HG03432 (cell line): ENCODE measurements around the gene RGS9BP.
"Not testable (repeated sequence)": the region's sequence is repeated elsewhere in the genome, so short reads cannot be mapped to it uniquely, and the experiment has no call there.

Experiments used
- ATAC-seq: cut with Tn5 transposase; IDR thresholded peaks from one replicate; pipeline ENCODE4 v1.9.1; 2021; ENCODE audit warnings: mild to moderate bottlenecking, moderate library complexity; ENCODE audit not compliant: unreplicated experiment

The RGS9BP gene, protein sequence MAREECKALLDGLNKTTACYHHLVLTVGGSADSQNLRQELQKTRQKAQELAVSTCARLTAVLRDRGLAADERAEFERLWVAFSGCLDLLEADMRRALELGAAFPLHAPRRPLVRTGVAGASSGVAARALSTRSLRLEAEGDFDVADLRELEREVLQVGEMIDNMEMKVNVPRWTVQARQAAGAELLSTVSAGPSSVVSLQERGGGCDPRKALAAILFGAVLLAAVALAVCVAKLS

DNA sequence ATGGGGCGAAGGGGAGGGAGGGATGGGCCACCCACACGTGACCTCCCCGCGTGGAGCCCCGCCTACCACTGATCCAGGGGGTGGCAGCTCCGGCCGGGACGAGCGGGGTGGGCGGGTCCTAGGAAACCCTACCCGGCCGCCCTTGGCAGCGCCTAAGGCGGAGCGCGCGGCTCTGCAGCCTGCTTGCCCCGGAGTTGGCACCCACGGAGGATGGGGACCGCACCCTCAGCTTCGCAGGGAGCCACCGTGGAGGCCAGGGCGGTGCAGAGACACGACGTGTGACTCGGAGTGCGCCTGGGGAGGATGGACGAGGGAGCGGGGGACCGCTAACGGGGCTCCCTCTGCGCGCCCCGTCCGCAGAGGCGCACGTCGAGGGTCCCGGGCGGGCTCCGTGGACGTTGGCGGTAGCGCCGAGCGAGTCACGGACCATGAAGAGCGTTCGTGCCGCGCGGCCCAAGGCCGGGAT is at the start of gene RGS9BP:
Gene RGS9BP (plus strand): TSS at position 129 of the 466 bp plus-strand sequence. CDS start 416 bp downstream, outside the sequence.
- ATAC-seq = peak; percentile 28

DNA sequence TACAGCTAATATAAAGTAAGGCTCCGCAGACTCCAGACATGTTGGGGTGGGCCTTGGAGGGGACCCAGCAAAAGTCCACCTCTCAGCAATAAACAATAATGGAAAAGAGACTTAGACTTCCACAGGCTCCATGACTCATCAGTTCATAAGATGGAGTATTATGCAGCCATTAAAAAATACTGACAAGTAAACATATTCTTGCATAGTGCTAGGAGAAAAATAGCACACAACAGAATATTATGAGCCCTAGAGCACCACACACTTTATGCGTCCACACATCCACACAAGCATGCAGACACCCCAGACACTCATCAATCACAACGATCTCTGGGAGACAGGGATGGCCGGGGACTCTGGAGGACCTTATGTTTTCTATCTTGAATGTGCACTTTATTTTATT is 48.7 kb upstream of the RGS9BP start:
- no peak for ATAC-seq

DNA sequence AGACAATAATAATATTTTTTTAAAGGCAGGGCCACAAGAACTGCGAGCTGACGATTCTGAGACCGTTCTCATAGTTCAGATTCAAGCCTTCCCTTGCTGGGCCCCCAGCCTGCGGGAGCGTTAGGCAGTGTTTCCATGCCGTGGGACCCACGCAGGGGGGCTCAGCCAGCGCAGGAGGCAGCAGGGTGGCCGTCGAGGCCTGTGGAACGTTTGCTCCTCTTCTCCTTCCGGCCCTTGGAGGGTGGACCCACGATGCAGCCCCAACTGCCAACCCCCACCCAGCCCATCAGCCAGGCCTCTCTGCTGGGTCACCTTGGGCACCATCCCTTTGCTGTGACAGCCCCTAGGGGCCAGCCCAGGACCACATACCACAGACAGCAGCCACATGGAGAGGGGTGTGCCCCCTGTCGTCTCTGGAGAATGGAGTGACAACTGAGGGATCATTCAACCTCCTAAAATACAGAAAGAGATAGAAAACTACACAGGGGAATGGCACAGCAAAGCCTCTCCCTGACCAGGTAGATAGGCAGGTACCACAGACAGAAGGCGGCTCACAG is 47.9 kb upstream of the RGS9BP start:
- no peak for ATAC-seq

DNA sequence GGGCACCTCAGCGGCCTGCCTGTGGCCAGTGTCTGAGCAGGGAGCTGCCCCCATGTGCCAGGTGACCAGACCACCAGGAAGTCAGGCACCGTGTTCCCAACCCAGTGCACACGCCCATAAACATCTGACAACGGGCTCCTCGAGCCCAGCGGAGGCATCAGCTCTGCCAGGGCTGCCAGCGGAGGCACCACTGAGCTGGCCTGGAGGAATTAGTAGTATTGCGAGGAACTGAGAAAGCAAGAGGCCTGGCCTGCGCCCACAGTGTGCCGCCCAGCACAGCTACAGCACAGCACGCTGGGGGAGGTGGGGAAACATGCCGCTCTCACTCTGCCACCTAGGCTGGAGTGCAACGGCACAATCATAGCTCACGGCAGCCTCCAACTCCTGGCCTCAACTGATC is 45.3 kb upstream of the RGS9BP start:
- ATAC-seq = no peak

DNA sequence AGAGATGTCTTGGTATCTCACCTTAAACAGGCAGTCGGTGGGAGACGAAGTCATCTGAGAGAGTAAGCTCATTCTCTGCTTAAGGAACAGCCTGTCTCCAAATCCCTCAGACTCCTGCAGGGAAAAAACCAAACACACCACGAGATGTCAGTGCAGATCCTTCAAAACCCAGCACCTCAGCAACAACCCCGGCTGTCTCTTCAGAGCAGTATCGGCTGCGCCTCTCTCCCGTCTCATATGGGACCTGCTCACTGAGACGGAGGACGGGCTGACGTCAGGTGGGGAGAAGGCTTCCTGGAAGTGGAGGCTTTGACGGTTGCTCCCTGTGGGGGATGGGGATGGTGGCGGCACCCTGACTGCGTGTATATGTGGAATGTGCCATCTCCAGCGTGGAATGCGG is 44.3 kb upstream of the RGS9BP start:
- ATAC-seq = no peak

DNA sequence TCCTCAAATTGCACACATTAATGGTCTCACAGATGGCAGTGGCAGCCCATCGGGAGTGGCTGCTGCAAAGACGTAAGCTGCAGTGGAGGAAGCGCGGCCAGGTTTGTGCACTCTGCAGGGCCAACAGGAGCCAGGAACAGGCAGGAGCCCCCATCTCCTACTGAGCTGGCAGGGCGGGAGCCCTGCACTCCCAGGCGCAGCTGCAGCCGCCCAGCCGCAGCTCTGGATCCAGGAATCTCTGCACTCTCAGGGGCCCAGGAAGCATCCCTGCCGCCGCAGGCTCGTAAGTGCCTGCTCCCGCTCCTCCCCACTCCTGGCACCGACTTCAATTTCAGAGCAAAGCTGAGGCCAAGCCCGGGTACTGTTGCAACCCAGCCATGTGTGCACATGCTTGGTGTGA is 38.2 kb upstream of the RGS9BP start:
- no peak for ATAC-seq

DNA sequence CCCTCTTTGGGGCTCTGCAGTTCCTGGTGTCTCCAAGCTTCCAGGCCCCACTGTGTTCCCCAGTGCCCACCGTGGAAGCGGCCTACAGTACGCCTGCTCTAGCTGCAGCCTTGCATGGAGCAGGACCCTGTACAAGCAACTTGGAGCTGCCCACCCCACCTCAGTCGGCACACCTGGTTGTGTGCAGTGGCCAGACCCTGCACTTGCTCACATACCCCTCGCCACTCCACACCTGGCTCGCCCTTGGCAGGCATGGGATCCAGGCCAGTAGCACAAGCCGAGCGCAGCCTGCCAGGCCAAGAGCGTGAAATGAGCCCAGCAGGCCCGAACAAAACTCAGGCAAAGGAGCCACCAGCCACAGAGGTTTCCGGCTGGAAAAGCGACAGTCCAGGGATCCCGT is 37.0 kb upstream of the RGS9BP start:
- no peak for ATAC-seq

DNA sequence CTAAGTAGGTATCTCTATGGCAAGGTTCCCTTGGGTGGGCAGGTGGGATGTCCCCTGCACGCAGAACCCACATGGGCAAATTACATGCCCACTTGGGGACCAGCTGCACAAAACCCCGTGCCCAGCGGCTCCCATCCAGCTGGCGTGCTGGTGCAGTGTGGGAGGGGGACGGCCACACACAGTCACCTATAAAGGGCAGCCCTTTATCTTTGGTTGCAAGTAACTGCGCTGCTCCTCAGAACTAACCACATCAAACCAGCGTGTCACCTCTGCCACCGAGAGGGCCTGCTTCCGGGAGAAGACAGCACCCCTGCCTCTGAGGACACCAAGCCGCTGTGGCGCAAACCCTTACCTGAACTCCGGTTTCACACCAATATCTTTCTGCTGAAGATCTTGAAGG is 32.9 kb upstream of the RGS9BP start:
- no peak for ATAC-seq

DNA sequence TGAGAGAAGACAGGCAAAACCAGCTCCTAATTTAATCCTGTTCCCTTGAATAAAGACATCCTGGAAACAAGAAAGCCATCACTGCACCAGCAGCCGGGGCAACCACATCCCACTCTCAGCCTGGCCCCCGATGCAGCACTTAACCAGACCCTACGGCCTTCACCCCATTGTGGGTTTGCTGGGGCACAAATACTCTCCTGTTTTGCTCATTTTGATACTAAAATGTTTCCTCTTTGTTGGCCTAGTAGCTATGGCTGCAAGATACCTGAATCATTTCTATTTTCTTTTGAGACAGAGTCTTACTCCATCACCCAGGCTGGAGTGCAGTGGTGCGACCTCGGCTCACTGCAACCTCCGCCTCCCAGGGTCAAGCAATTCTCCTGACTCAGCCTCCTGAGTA is 29.1 kb upstream of the RGS9BP start:
- no peak for ATAC-seq

DNA sequence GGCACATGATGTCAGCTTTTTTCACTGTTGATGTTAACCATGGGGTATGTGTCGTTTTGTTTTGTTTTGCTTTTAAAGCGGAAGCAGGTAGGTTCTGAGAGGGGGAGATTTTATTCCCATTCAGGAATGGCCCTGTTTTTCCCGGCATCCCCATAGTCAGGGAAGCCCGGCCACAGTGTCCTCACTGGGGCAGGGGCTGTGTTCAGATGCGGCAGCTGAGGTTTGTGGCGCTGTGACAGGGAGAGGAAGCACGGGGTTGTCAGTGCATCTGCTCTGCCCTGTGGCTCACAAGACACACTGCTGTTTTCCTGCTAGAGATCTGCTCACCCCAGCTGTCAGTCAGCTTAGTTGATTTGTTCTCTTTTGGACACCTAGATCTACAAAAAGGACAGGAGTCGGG is 28.3 kb upstream of the RGS9BP start:
- no peak for ATAC-seq

DNA sequence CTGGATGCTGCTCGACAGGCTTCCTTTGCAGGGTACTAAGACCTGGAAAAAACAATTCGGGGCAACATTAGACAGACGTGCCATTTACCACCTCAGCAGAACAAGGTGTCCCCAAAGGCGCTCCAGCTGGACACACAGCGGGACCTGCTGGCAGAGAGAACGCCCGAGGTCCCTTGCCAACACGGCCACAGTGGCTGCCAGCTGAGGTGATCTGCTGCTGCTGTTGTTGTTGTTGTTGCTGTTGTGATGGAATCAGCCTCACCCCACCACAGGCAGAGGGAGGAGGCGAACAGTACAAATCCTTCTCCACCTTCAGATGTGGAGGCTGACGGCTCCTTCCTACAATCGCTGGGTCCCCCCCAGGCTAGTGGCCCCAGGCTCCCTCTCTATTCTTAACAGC is 25.9 kb upstream of the RGS9BP start:
- ATAC-seq = no peak

DNA sequence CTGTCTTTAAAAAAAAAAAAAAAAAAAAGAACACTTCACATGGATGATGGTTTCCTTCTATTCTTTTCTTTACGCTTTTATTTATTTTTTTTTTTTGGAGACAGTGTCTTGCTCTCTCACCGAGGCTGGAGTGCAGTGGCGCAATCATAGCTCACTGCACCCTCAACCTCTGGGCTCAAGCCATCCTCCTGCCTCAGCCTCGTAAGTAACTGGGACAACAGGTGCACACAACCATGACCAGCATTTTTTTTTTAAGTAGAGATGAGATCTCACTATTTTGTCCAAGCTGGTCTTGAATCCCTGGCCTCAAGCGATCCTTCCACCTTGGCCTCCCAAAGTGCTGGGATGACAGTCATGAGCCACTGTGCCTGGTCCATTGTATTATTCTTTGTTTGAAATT is 25.0 kb upstream of the RGS9BP start:
- ATAC-seq = no peak

DNA sequence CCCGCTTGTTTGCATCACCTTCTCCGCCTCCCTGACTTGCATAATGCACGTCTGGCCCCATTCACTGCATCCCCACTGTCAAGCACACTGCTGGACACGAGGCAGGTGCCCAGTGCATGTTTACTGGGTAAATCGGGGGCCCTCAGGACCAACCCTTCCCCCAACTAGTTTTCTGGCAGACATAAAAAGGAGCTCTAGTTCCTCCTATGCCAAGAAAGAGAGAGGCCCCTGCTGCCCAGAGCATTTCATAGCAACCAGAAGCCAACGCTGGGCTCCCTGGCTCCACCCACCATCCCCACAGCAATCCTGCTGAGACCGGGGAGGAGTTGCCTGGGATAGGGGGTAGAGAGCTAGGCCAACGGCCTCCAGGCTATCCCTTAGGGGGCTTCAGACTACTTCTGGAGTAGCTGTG is 23.9 kb upstream of the RGS9BP start:
- ATAC-seq = no peak

DNA sequence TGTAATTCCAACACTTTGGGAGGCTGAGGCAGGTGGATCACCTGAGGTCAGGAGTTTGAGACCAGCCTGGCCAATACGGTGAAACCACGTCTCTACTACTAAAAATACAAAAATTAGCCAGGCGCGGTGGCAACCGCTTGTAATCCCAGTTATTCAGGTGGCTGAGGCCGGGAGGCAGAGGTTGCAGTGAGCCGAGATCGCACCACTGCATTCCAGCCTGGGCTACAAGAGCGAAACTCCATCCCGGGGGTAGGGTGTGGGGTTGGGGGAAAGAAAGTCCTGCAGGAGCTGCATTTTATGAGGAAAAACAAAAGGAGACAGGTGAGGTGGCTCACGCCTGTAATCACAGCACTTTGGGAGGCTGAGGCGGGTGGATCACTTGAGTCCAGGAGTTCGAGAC is 23.3 kb upstream of the RGS9BP start:
- not testable (repeated sequence) for ATAC-seq

DNA sequence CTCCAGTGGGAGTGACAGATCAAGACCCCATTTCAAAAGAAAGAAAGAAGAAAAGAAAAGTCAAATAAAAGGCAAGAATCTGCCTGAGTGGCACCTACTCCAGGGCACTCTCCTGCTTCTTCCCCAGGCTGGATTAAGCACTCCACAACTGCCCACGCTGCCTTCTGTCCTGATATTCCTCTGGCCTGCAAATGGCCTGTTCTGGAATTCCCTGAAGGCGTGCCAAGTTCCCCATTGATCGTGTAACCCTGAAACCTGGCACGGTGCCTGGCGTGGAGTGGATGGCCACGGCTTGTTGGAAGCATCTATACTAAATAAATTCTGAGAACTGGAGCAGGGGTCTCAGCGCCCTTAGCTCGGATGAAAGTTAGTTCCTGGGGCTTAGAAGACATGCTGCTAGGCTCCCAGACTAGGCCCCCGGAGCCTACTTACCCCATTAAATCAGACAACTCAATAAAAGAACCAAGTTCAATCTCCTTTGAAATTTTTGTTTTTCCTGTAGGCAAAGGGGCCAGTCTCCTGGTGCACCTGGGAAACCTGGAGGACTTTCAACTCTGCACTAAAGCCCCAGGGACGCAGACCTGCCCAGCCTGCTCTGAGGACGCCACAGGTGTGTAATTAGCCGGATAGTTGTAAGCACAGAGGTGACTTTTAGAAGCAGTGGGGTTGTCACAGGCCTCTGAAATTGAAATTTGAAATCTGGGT is 22.6 kb upstream of the RGS9BP start:
- ATAC-seq = no peak

DNA sequence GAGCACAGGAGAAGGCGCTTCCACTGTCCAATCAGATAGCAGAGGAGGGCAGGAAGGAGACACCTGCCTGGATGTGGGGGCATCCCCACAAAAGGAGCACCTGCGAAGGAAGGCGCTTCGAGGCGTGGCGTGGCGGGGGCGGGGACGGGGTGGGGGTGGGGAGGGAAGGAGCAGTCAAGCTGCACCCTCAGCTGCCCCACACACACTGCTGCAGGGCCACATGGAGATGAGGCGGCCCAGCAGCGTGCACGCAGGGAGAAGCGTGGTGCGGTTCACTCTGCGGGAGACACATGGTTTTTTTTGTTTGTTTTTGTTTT is 22.1 kb upstream of the RGS9BP start:
- no peak for ATAC-seq

DNA sequence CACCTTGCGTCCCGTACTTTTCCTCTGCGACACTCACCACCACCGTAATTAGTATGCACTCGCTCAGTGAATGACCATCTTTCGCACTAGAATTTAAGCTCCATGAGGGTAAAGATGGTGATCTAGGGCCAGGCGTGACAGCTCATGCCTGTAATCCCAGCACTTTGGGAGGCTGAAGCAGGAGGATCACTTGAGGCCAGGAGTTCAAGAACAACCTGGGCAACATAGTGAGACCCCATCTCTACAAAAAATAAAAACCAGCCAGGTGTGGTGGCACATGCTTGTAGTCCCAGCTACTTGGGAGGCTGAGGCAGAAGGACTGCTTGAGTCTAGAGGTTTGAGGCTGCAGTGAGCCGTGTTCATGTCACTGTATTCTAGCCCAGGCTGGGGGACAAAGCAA is 19.3 kb upstream of the RGS9BP start:
- ATAC-seq = not testable (repeated sequence)

DNA sequence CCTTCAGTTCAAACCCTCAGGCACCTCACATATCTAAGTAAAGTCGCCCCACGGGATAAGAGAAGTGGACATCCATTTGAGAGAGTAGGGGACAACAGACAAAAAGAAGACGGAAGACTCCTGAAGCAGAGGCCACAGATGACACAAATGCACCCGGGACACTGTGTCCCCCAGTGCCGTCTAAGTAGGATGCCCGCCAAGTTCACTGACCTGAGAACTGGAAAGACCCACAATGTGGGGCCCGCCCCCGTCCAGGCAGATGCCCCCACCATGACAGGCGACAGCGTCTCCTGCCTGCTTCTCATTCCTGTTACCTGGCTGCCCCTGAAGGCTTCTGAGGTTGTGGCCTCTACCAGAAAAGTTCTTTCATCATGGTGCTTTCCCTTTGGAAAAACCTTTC is 17.6 kb upstream of the RGS9BP start:
- no peak for ATAC-seq

DNA sequence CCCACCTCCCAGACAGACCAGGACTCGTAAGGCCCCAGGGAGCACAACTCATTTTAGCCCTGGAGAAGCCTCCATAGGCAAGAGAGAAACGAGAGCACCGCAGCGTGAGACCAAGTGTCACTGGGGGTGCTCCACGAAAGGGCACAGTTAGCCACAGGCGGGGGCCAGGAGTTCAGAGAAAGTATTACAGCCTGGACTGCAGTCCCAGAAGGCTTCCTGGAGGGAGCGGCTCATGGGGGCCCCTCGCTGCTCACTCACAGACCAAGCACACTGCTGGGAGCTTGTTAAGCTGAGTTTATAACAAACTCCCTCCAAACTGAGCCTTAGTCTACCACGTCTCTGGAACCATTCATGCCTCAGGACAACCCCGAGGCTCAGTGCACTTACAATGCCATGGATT is 17.1 kb upstream of the RGS9BP start:
- ATAC-seq = no peak

DNA sequence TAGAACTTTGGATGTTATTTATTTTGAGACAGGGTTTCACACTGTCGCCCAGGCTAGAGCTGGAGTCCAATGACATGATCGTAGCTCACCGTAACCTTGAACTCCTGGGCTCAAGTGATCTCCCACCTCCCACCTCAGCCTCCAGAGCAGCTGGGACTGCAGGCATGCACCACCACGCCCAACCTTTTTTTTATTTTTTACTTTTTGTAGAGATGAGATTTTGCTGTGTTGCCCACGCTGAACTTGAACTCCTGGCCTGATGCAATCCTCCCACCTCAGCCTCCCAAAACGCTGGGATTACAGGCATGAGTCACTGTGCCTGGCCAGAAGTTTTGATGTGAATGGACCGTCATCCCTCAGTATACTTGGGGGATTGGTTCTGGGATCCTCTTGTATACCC is 14.3 kb upstream of the RGS9BP start:
- ATAC-seq = no peak

DNA sequence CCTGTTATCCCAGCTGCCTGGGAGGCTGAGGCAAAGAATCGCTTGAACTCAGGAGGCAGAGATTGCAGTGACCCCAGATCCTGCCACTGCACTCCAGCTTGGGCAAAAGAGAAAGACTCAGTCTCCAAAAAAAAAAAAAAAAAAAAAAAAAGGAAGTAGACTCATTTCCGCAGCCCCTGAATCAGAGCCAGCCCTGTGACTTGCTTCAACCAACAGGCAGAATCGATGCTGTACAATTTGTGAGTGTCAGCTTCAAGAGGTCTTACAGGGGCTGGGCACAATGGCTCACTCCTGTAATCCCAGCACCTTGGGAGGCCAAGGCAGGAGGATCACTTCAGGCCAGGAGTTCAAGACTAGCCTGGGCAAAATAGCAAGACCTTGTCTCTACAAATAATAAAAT is 13.5 kb upstream of the RGS9BP start:
- ATAC-seq = no peak

DNA sequence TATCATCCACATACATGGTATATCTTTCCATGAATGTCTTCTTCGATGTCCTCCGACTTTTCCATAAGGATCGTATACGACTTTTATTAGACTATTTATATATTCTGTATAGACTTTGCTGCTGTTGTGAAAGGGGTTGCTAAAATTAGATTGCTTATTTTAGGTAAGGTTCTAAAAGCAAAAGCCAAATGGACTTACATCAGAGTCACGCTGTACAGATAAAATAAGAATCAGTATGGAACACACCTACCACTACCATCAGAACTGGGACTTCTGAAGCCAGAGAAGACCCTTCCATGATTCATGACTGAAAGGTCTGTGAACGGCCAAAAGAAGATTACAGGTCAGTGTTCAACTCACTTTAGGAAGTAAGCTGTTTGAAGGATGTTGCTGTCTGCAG is 9.6 kb upstream of the RGS9BP start:
- ATAC-seq = no peak

DNA sequence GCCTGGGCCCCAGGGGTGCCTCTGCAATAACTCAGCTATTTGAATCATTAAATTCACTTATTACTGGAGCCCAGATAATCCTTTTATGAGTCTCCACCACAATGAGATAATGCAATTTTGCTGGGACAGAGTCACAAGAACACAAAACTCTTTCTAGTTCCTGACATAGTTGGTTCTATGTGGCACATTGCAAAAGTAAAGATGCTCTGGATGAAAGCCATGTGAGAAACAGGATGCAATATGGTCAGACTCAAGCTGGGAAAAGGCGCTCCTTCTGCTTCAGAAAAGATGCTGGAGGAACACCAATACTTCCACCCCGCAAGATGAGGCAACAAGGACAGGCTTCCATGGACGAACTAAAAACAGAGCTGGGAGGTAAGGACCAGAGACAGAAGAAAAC is 6.3 kb upstream of the RGS9BP start:
- no peak for ATAC-seq
